GM12872 (cell line): Measurements from ENCODE around the gene DUSP8.

Experiments
- CTCF ChIP-seq: IDR thresholded peaks from 3 replicates; pipeline ENCODE4 v1.5.1; 2011; ENCODE audit warnings: low read depth, mild to moderate bottlenecking, low read length, moderate library complexity; ENCODE audit not compliant: insufficient read depth

DUSP8 gene

GRCh38 chr11:1516273-1517067, 55.6 kb downstream of the DUSP8 start:
- no peak for TF ChIP-seq CTCF

DNA sequence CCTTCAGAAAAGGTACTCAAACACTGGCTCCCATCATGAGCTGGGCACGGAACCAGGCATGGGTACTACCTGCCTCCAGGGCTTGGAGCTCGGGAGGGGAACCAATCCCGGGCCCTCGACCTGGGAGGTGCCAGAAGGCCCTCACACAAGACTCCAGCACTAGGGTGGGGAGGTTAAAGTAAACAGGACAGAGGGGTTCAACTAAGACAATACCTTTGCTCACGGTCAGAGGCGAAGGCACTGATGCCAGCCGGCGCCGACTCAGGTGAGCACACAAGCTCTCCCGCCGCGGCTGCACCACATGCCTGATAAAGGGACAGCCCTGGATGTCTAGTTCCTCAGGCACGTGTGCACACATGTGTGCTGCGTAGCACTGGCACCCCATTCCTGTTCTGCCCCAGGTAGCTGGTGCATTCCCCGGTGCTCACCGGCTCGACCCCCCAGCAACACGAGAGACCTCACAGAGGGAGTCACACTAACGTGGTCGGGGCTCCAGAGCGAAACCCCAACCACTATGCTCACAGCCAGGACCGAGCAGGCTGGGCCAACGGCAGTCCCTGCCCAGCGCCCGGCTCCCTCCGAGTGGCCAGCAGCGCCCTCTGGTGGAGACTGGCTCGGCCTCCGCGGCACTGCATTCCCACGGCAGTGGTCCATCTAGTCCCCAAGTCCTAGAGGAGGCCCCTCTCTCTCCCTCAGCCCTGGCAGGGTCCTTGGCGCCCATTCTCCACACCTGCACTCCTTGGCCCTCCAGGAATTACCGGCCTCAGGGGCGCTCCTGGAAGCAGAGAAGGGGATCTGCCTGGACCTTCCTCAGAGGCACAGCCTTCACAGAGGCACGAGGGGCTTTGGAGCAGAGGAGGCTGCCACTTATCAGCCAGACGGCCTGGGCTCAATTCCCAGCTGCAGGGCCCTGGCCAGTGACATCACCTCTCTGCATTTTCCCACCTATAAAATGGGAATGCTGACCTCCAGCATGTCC, 56.7 kb downstream of the DUSP8 start:
- peak; percentile 86 for TF ChIP-seq CTCF

DNA sequence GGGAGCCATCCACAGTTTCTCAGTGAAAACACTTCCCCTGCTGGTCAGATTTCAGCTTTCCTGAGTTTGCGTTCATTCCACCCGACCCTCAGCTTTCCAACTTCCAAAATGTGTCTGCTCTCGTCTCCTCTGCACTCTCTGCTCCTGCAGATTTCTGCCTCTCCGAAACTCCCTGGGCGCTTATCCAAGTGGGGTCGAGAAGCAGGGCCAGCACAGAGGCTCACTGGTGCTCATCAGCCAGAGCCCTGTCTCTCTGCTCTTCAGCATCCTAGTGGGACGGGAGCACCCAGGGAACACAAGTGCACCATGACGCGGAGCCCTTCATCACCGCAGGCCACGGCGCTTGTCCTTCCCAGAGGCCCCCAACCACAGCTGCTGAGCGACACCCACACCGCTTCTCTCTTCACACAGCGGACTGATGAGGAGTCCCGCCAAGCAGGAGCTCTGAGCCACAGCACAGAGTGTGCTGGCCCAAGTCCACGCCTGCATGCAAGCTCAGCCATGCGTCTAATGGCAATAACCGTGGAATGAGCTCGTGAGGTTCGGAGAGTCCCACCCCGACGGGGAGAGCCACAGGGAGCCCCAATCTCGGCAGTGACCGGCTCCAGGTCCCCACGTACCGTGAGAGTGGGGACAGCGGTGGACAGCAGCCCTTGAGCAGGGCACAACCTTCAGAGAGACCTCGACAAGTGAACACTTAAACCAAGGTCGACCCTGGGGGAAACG, 57.6 kb downstream of the DUSP8 start:
- no peak for TF ChIP-seq CTCF

- TF ChIP-seq CTCF, result no peak
Observed at GRCh38 chr11:1513326-1514296, 58.5 kb downstream of the DUSP8 start.

- no peak for TF ChIP-seq CTCF
Observed at GRCh38 chr11:1511937-1512496, 60.1 kb downstream of the DUSP8 start.

DNA sequence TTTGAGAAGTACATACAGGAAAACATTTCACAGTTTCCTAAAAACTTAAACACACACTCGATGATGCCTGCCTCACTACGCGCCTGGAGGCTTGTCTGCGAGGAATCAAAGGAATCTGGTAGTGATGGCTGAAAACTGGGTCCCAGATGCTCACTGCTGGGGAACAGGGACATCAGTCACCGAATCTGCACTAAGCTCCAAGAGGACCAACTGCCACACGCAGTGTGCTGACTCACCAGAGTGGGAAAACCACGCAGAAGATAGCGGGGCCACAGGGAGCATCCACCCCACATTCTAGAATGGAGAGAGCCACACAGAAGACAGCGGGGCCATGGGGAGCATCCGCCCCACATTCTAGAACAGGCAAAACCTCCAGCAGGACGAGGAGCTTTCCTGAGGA, 61.1 kb downstream of the DUSP8 start:
- no peak for TF ChIP-seq CTCF
